Esophagus muscularis mucosa (tissue), 4 donors: ENCODE results near the gene C15orf39. TPM values are rescaled to one million over a fixed set of nuclear protein-coding genes. Genes with fewer than 3 reads are reported as not detected.
"Not testable (repeated sequence)": the region's sequence is repeated elsewhere in the genome, so short reads cannot be mapped to it uniquely, and the experiment has no call there.

Experiments used
- DNase-seq: peaks from one replicate; pipeline ENCODE4 v3.0.0-alpha.2; 2017; ENCODE audit errors: extremely low spot score
- H3K27ac ChIP-seq, 4 donors: fragments of 200-600 bp; sonication (generic); replicated peaks in 1 of 4; 1 replicate in 3 of 4; 2 replicates in 1 of 4; pipeline ENCODE4 v1.5.1; 2016 to 2019; ENCODE audit warnings: mild to moderate bottlenecking in 1 of 4
- H3K27me3 ChIP-seq, 4 donors: fragments of 200-600 bp; sonication (generic); one replicate each; pipeline versions ENCODE4 v1.5.1 to v1.6.0; 2016 to 2019
- H3K36me3 ChIP-seq, 4 donors: fragments of 200-600 bp; sonication (generic); one replicate each; pipeline ENCODE4 v1.5.1; 2016 to 2019
- H3K4me1 ChIP-seq, 4 donors: fragments of 200-600 bp; sonication (generic); one replicate each; pipeline ENCODE4 v1.5.1; 2016 to 2019
- H3K4me3 ChIP-seq, 4 donors: fragments of 200-600 bp; sonication (generic); 1 replicate in 2 of 4; 2 replicates in 2 of 4; pipeline ENCODE4 v1.5.1; 2016 to 2019; ENCODE audit warnings: mild to moderate bottlenecking in 4 of 4, moderate library complexity in 1 of 4
- H3K9me3 ChIP-seq, 4 donors: fragments of 200-600 bp; sonication (generic); 1 replicate in 3 of 4; 2 replicates in 1 of 4; pipeline ENCODE4 v1.5.1; 2016 to 2019
- EP300 ChIP-seq: sonication (generic); formaldehyde crosslinking; IDR thresholded peaks from one replicate; pipeline ENCODE4 v1.6.1; 2017; ENCODE audit warnings: antibody characterized with exemption
- POLR2A ChIP-seq: fragments of 450-650 bp; IDR thresholded peaks from one replicate; pipeline ENCODE4 v1.6.1; 2017; ENCODE audit warnings: antibody characterized with exemption, moderate library complexity, mild to moderate bottlenecking, low read depth
- POLR2AphosphoS5 ChIP-seq, 2 donors: sonication (generic); formaldehyde crosslinking; IDR thresholded peaks; one replicate each; pipeline ENCODE4 v1.6.1; 2017; ENCODE audit warnings: antibody characterized with exemption in 2 of 2
- WGBS: methylation state at CpG from one replicate; pipeline ENCODE4 v1.1.5; 2018; 5-methylcytosine and 5-hydroxymethylcytosine counted together
- intact Hi-C: fragments of 100-400 bp; cut with DNase I; formaldehyde crosslinking; loops from one replicate; pipeline ENCODE4 v1.15.1; 2023
- total RNA-seq, 4 donors: library from RNA; depleted of rRNA; stranded (reverse); fragments of >200 nt; gene quantifications; one replicate each; pipeline versions ENCODE4 v1.1.0 to v1.2.1, GENCODE V29; 2016
- TF ChIP-seq, protein P1 (sequence below), 3 experiments: fragments of 200-600 bp in 2 of 3; fragments of 450-650 bp in 1 of 3; sonication (generic) in 2 of 3; IDR thresholded peaks; one replicate each; pipeline ENCODE4 v1.5.1; 2017 to 2019; ENCODE audit warnings: antibody characterized with exemption in 3 of 3, mild to moderate bottlenecking in 2 of 3, moderate library complexity in 1 of 3

C15orf39 gene
- total RNA-seq, 4 donors from 2014 or later: 7.5 to 17.7 (median 13.4) TPM

- intact Hi-C loops: no loop called here
- TF ChIP-seq EP300 (no peak), POLR2AphosphoS5 (IDR thresholded peaks at IDR 0.05) (no peak), POLR2A (no peak)
- TF ChIP-seq, protein P1, sequence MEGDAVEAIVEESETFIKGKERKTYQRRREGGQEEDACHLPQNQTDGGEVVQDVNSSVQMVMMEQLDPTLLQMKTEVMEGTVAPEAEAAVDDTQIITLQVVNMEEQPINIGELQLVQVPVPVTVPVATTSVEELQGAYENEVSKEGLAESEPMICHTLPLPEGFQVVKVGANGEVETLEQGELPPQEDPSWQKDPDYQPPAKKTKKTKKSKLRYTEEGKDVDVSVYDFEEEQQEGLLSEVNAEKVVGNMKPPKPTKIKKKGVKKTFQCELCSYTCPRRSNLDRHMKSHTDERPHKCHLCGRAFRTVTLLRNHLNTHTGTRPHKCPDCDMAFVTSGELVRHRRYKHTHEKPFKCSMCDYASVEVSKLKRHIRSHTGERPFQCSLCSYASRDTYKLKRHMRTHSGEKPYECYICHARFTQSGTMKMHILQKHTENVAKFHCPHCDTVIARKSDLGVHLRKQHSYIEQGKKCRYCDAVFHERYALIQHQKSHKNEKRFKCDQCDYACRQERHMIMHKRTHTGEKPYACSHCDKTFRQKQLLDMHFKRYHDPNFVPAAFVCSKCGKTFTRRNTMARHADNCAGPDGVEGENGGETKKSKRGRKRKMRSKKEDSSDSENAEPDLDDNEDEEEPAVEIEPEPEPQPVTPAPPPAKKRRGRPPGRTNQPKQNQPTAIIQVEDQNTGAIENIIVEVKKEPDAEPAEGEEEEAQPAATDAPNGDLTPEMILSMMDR (IDR thresholded peaks at IDR 0.05): no peak
- Histone ChIP-seq H3K9me3 (no peaks in the 10 kb centered on the region), H3K27me3 (peaks cover 0 to 15% (median 0%) of the 10 kb centered on the region in 4 donors), H3K4me1 (no peaks in the 10 kb centered on the region), H3K36me3 (peaks cover 0 to 5% (median 0%) of the 10 kb centered on the region in 4 donors), H3K27ac (no peak overlapping the region), H3K4me3 (no peak overlapping the region)
- DNase-seq: no peak
- 88% methylated on average over 7 of the region's 12 CpGs for WGBS
These were observed 22.6 kb downstream of the C15orf39 start for GRCh38 chr15:75224281-75224680.

GRCh38 chr15:75225102-75225836 is 23.6 kb downstream of the C15orf39 start:
- DNase-seq, H3K36me3 ChIP-seq, H3K4me3 ChIP-seq, H3K27ac ChIP-seq, H3K4me1 ChIP-seq, intact Hi-C loops, H3K9me3 ChIP-seq: not testable (repeated sequence)
- H3K27me3 ChIP-seq: peaks cover 0 to 22% (median 0%) of the 10 kb centered on the region in 4 donors
- 66% methylated on average over 6 of the region's 10 CpGs for WGBS

- H3K9me3 ChIP-seq: no peaks in the 10 kb centered on the region
- no peak overlapping the region for H3K4me3 ChIP-seq
These were observed 24.5 kb downstream of the C15orf39 start for GRCh38 chr15:75225951-75226732.

GRCh38 chr15:75227112-75227511 is 25.4 kb downstream of the C15orf39 start:
- WGBS: 70% methylated on average over 5 of the region's 7 CpGs

More at GRCh38 chr15:75225951-75226732, 24.5 kb downstream of the C15orf39 start:
- 89% methylated on average over 15 of the region's 16 CpGs for WGBS
- DNase-seq: no peak
- H3K27me3 ChIP-seq: peaks cover 0 to 22% (median 0%) of the 10 kb centered on the region in 4 donors
- no peak overlapping the region for H3K27ac ChIP-seq
- no peaks in the 10 kb centered on the region for H3K4me1 ChIP-seq
- intact Hi-C loops: no loop called here
- H3K36me3 ChIP-seq: no peaks in the 10 kb centered on the region
- no peak for TF ChIP-seq EP300
- TF ChIP-seq POLR2A: no peak
- no peak for TF ChIP-seq POLR2AphosphoS5 (IDR thresholded peaks at IDR 0.05)
- TF ChIP-seq, protein P1 (IDR thresholded peaks at IDR 0.05): no peak

GRCh38 chr15:75227663-75228280 is 26.1 kb downstream of the C15orf39 start:
- Histone ChIP-seq H3K27me3 (peaks cover 0 to 31% (median 0%) of the 10 kb centered on the region in 4 donors), H3K4me3 (no peak overlapping the region), H3K4me1 (no peaks in the 10 kb centered on the region), H3K27ac (no peak overlapping the region), H3K9me3 (no peaks in the 10 kb centered on the region), H3K36me3 (no peaks in the 10 kb centered on the region)
- 87% methylated on average over 10 of the region's 13 CpGs for WGBS
- no peak for DNase-seq
- TF ChIP-seq POLR2AphosphoS5 (IDR thresholded peaks at IDR 0.05) (no peak), EP300 (no peak), POLR2A (no peak)
- TF ChIP-seq, protein P1 (IDR thresholded peaks at IDR 0.05): no peak
- intact Hi-C loops: no loop called here

More at GRCh38 chr15:75227112-75227511, 25.4 kb downstream of the C15orf39 start:
- H3K9me3 ChIP-seq, H3K27ac ChIP-seq, H3K4me1 ChIP-seq, DNase-seq, H3K4me3 ChIP-seq, intact Hi-C loops, H3K36me3 ChIP-seq: not testable (repeated sequence)
- H3K27me3 ChIP-seq: peaks cover 0 to 25% (median 0%) of the 10 kb centered on the region in 4 donors
